Measurements from ENCODE around the gene ARFGAP3.

Gene ARFGAP3

DNA sequence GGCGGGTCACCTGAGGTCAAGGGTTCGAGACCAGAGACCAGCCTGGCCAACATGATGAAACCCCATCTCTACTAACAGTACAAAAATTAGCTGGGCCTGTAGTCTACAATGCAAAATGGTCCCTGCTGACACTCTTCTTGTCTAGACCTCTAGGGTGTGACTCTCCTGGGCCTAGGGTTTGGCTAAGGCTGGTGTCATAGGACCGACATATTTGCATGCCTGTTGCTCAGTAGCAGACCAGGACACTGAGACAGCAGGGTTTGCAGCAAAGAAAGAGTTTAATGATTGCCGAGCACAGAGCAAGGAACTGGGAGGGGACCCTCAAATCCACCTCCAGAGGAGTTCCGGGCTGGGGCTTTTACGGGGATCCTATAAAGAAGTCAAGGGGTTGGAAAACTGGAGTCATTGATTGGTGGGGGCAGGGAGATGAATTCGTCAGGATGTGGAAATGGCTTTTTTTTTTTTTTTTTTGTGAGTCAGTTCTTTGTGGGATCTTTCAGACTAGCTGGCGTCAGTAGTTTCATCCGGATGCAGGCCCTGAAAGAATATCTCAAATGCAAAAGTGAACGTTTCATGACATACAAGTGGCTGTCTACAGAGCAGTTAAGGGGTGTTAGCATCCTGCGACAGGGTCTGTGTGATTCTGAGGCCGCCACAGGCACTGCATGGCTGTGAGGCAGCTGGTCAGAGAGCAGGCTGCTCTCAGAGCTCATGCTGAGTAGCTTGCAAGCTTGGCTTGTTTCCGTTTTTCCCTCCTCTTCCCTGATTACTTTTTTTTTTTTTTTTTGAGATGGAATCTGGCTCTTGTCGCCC lies 109.2 kb downstream of the ARFGAP3 start:
- H3K27ac ChIP-seq: no peak overlapping the region
- no peak for TF ChIP-seq ZFX (IDR thresholded peaks at IDR 0.05)
- TF ChIP-seq, protein P1, sequence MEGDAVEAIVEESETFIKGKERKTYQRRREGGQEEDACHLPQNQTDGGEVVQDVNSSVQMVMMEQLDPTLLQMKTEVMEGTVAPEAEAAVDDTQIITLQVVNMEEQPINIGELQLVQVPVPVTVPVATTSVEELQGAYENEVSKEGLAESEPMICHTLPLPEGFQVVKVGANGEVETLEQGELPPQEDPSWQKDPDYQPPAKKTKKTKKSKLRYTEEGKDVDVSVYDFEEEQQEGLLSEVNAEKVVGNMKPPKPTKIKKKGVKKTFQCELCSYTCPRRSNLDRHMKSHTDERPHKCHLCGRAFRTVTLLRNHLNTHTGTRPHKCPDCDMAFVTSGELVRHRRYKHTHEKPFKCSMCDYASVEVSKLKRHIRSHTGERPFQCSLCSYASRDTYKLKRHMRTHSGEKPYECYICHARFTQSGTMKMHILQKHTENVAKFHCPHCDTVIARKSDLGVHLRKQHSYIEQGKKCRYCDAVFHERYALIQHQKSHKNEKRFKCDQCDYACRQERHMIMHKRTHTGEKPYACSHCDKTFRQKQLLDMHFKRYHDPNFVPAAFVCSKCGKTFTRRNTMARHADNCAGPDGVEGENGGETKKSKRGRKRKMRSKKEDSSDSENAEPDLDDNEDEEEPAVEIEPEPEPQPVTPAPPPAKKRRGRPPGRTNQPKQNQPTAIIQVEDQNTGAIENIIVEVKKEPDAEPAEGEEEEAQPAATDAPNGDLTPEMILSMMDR (conservative IDR thresholded peaks at IDR 0.05): no peak
